LNCAP (cell line): Measurements from ENCODE around the gene AP4E1.

ENCODE experiments used
- CTCF ChIP-seq: fragments of 450-650 bp; IDR thresholded peaks from 2 replicates; pipeline ENCODE4 v1.5.1; 2017; ENCODE audit warnings: mild to moderate bottlenecking

The AP4E1 gene

GRCh38 chr15:50916400-50916799 is 7.9 kb downstream of the AP4E1 start:
- TF ChIP-seq CTCF, result no peak

- TF ChIP-seq CTCF, result no peak
These were observed 16.8 kb downstream of the AP4E1 start for GRCh38 chr15:50925281-50925680.

- TF ChIP-seq CTCF, result no peak
These were observed 20.6 kb downstream of the AP4E1 start for GRCh38 chr15:50929062-50929461.

- no peak for TF ChIP-seq CTCF
These were observed 22.3 kb downstream of the AP4E1 start for GRCh38 chr15:50930792-50931191.

GRCh38 chr15:50933341-50933740 is 24.9 kb downstream of the AP4E1 start:
- TF ChIP-seq CTCF, result no peak

GRCh38 chr15:50938525-50938924 is 30.0 kb downstream of the AP4E1 start:
- no peak for TF ChIP-seq CTCF

- TF ChIP-seq CTCF, result no peak
These were observed 31.4 kb downstream of the AP4E1 start for GRCh38 chr15:50939911-50940310.

GRCh38 chr15:50940506-50940905 is 32.0 kb downstream of the AP4E1 start:
- no peak for TF ChIP-seq CTCF
